PFSK-1 (cell line): ENCODE measurements around the gene OSBPL9.

Experiments
- FOXP2 ChIP-seq: optimal IDR thresholded peaks from 2 replicates; pipeline ENCODE3; 2011; ENCODE audit warnings: borderline replicate concordance, control low read depth, inconsistent platforms; ENCODE audit not compliant: insufficient read depth; ENCODE audit errors: extremely low read length, extremely low read depth
- POLR2AphosphoS5 ChIP-seq: IDR thresholded peaks from 2 replicates; pipeline ENCODE4 v1.6.1; 2012; ENCODE audit warnings: low read depth, mild to moderate bottlenecking, control low read depth, low read length, moderate library complexity
- SIN3A ChIP-seq: IDR thresholded peaks from 2 replicates; pipeline ENCODE4 v1.6.1; 2012; ENCODE audit warnings: mild to moderate bottlenecking, low read length, moderate library complexity, borderline replicate concordance; ENCODE audit not compliant: insufficient read depth
- TAF1 ChIP-seq: IDR thresholded peaks from 2 replicates; pipeline ENCODE4 v1.6.1; 2012; ENCODE audit warnings: low read length, control low read depth, borderline replicate concordance; ENCODE audit not compliant: insufficient read depth
- TF ChIP-seq, protein P1 (sequence below), 2 experiments: IDR thresholded peaks; 2 replicates each; pipeline versions ENCODE4 v1.6.1 to v1.8.0; 2011 to 2012; ENCODE audit warnings: low read depth in 2 of 2, low read length in 2 of 2, control low read depth in 1 of 2, inconsistent platforms in 1 of 2, mild to moderate bottlenecking in 1 of 2, moderate library complexity in 1 of 2; ENCODE audit not compliant: insufficient read depth in 1 of 2

DNA sequence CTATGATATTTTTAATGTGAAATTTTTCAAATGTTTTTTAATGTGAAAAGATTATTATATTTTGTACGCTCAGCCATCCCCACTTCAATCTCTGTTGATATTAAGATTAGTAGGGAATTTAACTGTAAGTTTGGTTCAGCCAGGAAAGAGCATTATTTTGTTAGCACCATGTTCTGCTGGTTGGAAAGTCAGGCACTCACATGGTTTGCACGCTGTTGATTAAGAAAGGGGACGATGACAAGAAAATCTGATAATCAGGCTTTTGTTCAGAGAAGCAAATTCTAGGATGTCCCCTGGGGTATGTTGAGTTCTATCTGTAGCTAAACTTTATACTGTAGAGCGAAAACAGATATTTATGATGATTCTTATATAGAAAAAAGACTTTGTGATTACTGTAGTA is 115.1 kb downstream of the OSBPL9 start:
- TF ChIP-seq, protein P1, sequence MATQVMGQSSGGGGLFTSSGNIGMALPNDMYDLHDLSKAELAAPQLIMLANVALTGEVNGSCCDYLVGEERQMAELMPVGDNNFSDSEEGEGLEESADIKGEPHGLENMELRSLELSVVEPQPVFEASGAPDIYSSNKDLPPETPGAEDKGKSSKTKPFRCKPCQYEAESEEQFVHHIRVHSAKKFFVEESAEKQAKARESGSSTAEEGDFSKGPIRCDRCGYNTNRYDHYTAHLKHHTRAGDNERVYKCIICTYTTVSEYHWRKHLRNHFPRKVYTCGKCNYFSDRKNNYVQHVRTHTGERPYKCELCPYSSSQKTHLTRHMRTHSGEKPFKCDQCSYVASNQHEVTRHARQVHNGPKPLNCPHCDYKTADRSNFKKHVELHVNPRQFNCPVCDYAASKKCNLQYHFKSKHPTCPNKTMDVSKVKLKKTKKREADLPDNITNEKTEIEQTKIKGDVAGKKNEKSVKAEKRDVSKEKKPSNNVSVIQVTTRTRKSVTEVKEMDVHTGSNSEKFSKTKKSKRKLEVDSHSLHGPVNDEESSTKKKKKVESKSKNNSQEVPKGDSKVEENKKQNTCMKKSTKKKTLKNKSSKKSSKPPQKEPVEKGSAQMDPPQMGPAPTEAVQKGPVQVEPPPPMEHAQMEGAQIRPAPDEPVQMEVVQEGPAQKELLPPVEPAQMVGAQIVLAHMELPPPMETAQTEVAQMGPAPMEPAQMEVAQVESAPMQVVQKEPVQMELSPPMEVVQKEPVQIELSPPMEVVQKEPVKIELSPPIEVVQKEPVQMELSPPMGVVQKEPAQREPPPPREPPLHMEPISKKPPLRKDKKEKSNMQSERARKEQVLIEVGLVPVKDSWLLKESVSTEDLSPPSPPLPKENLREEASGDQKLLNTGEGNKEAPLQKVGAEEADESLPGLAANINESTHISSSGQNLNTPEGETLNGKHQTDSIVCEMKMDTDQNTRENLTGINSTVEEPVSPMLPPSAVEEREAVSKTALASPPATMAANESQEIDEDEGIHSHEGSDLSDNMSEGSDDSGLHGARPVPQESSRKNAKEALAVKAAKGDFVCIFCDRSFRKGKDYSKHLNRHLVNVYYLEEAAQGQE (IDR thresholded peaks at IDR 0.05; ENCODE audit: insufficient read depth in 1 of 2, low read depth in 2 of 2, low read length in 2 of 2), result no peak
- TF ChIP-seq POLR2AphosphoS5, result no peak
- TF ChIP-seq TAF1, result no peak
- TF ChIP-seq SIN3A, result no peak
- no peak for TF ChIP-seq FOXP2
